Astrocyte (in vitro differentiated cells and primary cell): ENCODE measurements around the gene TMEM30A. TPM values are rescaled to one million over a fixed set of nuclear protein-coding genes. Genes with fewer than 3 reads are reported as not detected.

Source experiments
- DNase-seq: peaks from one replicate; pipeline ENCODE4 v3.0.0-alpha.2; 2010; ENCODE audit warnings: low read depth
- FAIRE-seq: peaks from 2 replicates; lab custom pipeline; 2011; peaks lifted over from hg19 to GRCh38; lab: Jason Lieb, UNC
- H2AFZ ChIP-seq: 2 replicates; pipeline ENCODE4 v1.6.0; 2012; ENCODE audit warnings: low read depth, low read length, inconsistent platforms
- H3K27ac ChIP-seq: 2 replicates; pipeline ENCODE4 v1.5.1; 2011; ENCODE audit warnings: low read depth, low read length, inconsistent platforms
- H3K27me3 ChIP-seq: 2 replicates; pipeline ENCODE4 v1.6.0; 2011; ENCODE audit warnings: low read length, inconsistent platforms; ENCODE audit not compliant: insufficient read depth
- H3K36me3 ChIP-seq: 2 replicates; pipeline ENCODE4 v1.5.1; 2011; ENCODE audit warnings: low read length, inconsistent platforms; ENCODE audit not compliant: insufficient read depth
- H3K4me1 ChIP-seq: 2 replicates; pipeline ENCODE4 v1.5.1; 2011; ENCODE audit warnings: low read length, inconsistent platforms; ENCODE audit not compliant: insufficient read depth
- H3K4me2 ChIP-seq: 2 replicates; pipeline ENCODE4 v1.6.0; 2012; ENCODE audit warnings: low read length, inconsistent platforms
- H3K4me3 ChIP-seq: 2 replicates; pipeline ENCODE4 v1.5.1; 2011; ENCODE audit warnings: low read depth, mild to moderate bottlenecking, low read length, inconsistent platforms; ENCODE audit not compliant: insufficient read depth
- H3K79me2 ChIP-seq: 2 replicates; pipeline ENCODE4 v1.6.0; 2012; ENCODE audit warnings: mild to moderate bottlenecking, low read length, inconsistent platforms; ENCODE audit not compliant: insufficient read depth
- H3K9ac ChIP-seq: 2 replicates; pipeline ENCODE4 v1.6.0; 2012; ENCODE audit warnings: mild to moderate bottlenecking, low read length, inconsistent platforms
- H3K9me3 ChIP-seq: 2 replicates; pipeline ENCODE4 v1.5.1; 2012; ENCODE audit warnings: low read depth, mild to moderate bottlenecking, low read length, inconsistent platforms; ENCODE audit not compliant: insufficient read depth
- H4K20me1 ChIP-seq: 2 replicates; pipeline ENCODE4 v1.6.0; 2012; ENCODE audit warnings: low read length, inconsistent platforms; ENCODE audit not compliant: insufficient read depth
- H3K27ac Mint-ChIP-seq: one replicate; pipeline ENCODE4 v1.8.0; 2021; ENCODE audit warnings: mild to moderate bottlenecking, mixed read lengths; ENCODE audit not compliant: unreplicated experiment
- H3K27me3 Mint-ChIP-seq: one replicate; pipeline ENCODE4 v1.8.0; 2021; ENCODE audit warnings: low read depth, mixed read lengths; ENCODE audit not compliant: unreplicated experiment
- H3K36me3 Mint-ChIP-seq: one replicate; pipeline ENCODE4 v1.8.0; 2021; ENCODE audit warnings: low read depth, mixed read lengths; ENCODE audit not compliant: unreplicated experiment
- H3K4me1 Mint-ChIP-seq: one replicate; pipeline ENCODE4 v1.8.0; 2021; ENCODE audit warnings: low read depth, mixed read lengths; ENCODE audit not compliant: unreplicated experiment
- H3K4me3 Mint-ChIP-seq: one replicate; pipeline ENCODE4 v1.8.0; 2021; ENCODE audit warnings: mild to moderate bottlenecking, moderate library complexity, mixed read lengths; ENCODE audit not compliant: unreplicated experiment
- H3K9me3 Mint-ChIP-seq: one replicate; pipeline ENCODE4 v1.8.0; 2021; ENCODE audit warnings: mild to moderate bottlenecking, mixed read lengths; ENCODE audit not compliant: unreplicated experiment
- CTCF ChIP-seq: IDR thresholded peaks from 2 replicates; pipeline ENCODE4 v1.5.1; 2011; ENCODE audit warnings: low read depth, mild to moderate bottlenecking, inconsistent platforms, low read length, moderate library complexity; ENCODE audit not compliant: insufficient read depth
- EZH2 ChIP-seq: IDR thresholded peaks from 2 replicates; pipeline ENCODE4 v1.6.1; 2012; ENCODE audit warnings: mild to moderate bottlenecking, low read length, inconsistent platforms; ENCODE audit not compliant: insufficient read depth
- total RNA-seq: library from RNA; stranded (reverse); gene quantifications from 2 replicates; pipeline ENCODE4 v1.2.1, GENCODE V29; 2021

Gene TMEM30A
- total RNA-seq, 1 donor from 2014 or later, result 166 TPM

DNA sequence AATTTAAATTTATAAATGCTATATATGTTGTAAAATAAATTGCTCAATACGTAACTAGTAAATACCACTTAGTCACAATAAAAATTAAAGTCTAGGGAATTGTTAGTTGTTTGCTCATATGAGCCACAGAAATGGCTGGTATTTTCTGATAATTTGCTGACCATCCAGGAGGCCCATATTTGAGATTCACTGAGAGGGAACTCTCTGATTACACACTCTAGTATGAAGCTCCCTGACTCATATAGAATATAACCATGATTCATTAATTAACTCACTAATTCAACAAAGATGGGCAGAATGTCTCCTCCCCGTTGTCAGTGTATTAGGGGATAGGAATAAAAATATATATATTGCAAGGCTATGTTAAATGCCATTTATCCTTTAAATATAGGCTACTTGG lies 46.6 kb upstream of the TMEM30A start:
- Histone ChIP-seq H3K4me3 (no peak overlapping the region), H3K36me3 (no peaks in the 10 kb centered on the region), H3K4me1 (peaks cover 11% of the 10 kb centered on the region), H3K9ac (no peak overlapping the region), H3K4me2 (no peak overlapping the region), H3K27me3 (no peaks in the 10 kb centered on the region), H4K20me1 (no peaks in the 10 kb centered on the region), H3K9me3 (no peaks in the 10 kb centered on the region), H3K27ac (no peak overlapping the region), H3K79me2 (no peaks in the 10 kb centered on the region), H2AFZ (no peak overlapping the region)
- no peak overlapping the region for H3K27ac Mint-ChIP-seq
- no peaks in the 10 kb centered on the region for H3K36me3 Mint-ChIP-seq
- peaks cover 19% of the 10 kb centered on the region for H3K4me1 Mint-ChIP-seq
- TF ChIP-seq EZH2 (no peak), CTCF (no peak)
- FAIRE-seq (no peak), DNase-seq (peak; percentile 67)
- no peaks in the 10 kb centered on the region for H3K27me3 Mint-ChIP-seq
- H3K9me3 Mint-ChIP-seq, result no peaks in the 10 kb centered on the region
- no peak overlapping the region for H3K4me3 Mint-ChIP-seq

- FAIRE-seq, result no peak
Measured at GRCh38 chr6:75329703-75330102, 45.1 kb upstream of the TMEM30A start.

More at GRCh38 chr6:75329703-75330102, 45.1 kb upstream of the TMEM30A start:
- Mint-ChIP-seq H3K4me1 (peaks cover 12% of the 10 kb centered on the region), H3K27me3 (no peaks in the 10 kb centered on the region), H3K36me3 (no peaks in the 10 kb centered on the region), H3K9me3 (no peaks in the 10 kb centered on the region), H3K4me3 (no peak overlapping the region), H3K27ac (no peak overlapping the region)
- Histone ChIP-seq H2AFZ (no peak overlapping the region), H3K4me3 (no peak overlapping the region), H3K36me3 (no peaks in the 10 kb centered on the region), H3K9ac (no peak overlapping the region), H3K4me1 (peaks cover 8% of the 10 kb centered on the region), H3K79me2 (no peaks in the 10 kb centered on the region), H3K9me3 (no peaks in the 10 kb centered on the region), H4K20me1 (no peaks in the 10 kb centered on the region), H3K4me2 (no peak overlapping the region), H3K27me3 (no peaks in the 10 kb centered on the region), H3K27ac (no peak overlapping the region)
- no peak for DNase-seq
- TF ChIP-seq EZH2 (no peak), CTCF (no peak)
